Esophagus squamous epithelium (tissue), 5 donors: Measurements from ENCODE around the gene EIF4G2. TPM values are rescaled to one million over a fixed set of nuclear protein-coding genes. Genes with fewer than 3 reads are reported as not detected.

ENCODE experiments used
- DNase-seq: peaks from one replicate; lab custom pipeline; 2025; lab: John Stamatoyannopoulos, UW
- H3K27ac ChIP-seq, 4 donors: fragments of 200-600 bp; sonication (generic); one replicate each; pipeline ENCODE4 v1.5.1; 2016 to 2019; ENCODE audit warnings: mild to moderate bottlenecking in 1 of 4
- H3K27me3 ChIP-seq, 4 donors: fragments of 200-600 bp; sonication (generic); 1 replicate in 3 of 4; 2 replicates in 1 of 4; pipeline versions ENCODE4 v1.5.1 to v1.6.0; 2017 to 2021; ENCODE audit warnings: antibody characterized with exemption in 1 of 4
- H3K36me3 ChIP-seq, 3 donors: fragments of 200-600 bp; sonication (generic); one replicate each; pipeline ENCODE4 v1.5.1; 2016 to 2019
- H3K4me1 ChIP-seq, 3 donors: fragments of 200-600 bp; sonication (generic); one replicate each; pipeline ENCODE4 v1.5.1; 2017 to 2019
- H3K4me3 ChIP-seq, 4 donors: fragments of 200-600 bp; sonication (generic); 1 replicate in 3 of 4; 2 replicates in 1 of 4; pipeline ENCODE4 v1.5.1; 2016 to 2019; ENCODE audit warnings: mild to moderate bottlenecking in 2 of 4, moderate library complexity in 1 of 4
- H3K9me3 ChIP-seq, 3 donors: fragments of 200-600 bp; sonication (generic); one replicate each; pipeline ENCODE4 v1.5.1; 2016 to 2019
- CTCF ChIP-seq, 6 experiments: fragments of 450-650 bp in 4 of 6; fragments of 200-600 bp in 2 of 6; sonication (generic) in 2 of 6; IDR thresholded peaks; one replicate each; pipeline ENCODE4 v1.5.1; 2016 to 2019; ENCODE audit warnings: antibody characterized with exemption in 6 of 6, mild to moderate bottlenecking in 4 of 6, moderate library complexity in 4 of 6
- POLR2A ChIP-seq, 4 donors: fragments of 450-650 bp; IDR thresholded peaks; one replicate each; pipeline ENCODE4 v1.6.1; 2017; ENCODE audit warnings: antibody characterized with exemption in 4 of 4, mild to moderate bottlenecking in 4 of 4, moderate library complexity in 3 of 4
- WGBS, 2 donors: methylation state at CpG; one replicate each; pipeline ENCODE4 v1.1.5; 2018; 5-methylcytosine and 5-hydroxymethylcytosine counted together
- intact Hi-C: fragments of 100-400 bp; cut with DNase I; formaldehyde crosslinking; loops from one replicate; pipeline ENCODE4 v1.15.0; 2022
- total RNA-seq, 4 donors: library from RNA; depleted of rRNA; stranded (reverse); fragments of >200 nt; gene quantifications; one replicate each; pipeline ENCODE4 v1.1.0, GENCODE V29; 2016
- donor health status: DM: yes; HTN: yes; CAD: no.

The EIF4G2 gene
- total RNA-seq, 4 donors from 2014 or later: 476 to 665 (median 547) TPM

GRCh38 chr11:10785146-10785474, 23.6 kb downstream of the EIF4G2 start:
- Histone ChIP-seq H3K4me3 (no peak overlapping the region), H3K4me1 (peaks cover 0 to 9% (median 0%) of the 10 kb centered on the region in 3 donors), H3K36me3 (no peaks in the 10 kb centered on the region), H3K27ac (no peak overlapping the region), H3K9me3 (no peaks in the 10 kb centered on the region), H3K27me3 (no peaks in the 10 kb centered on the region)
- DNase-seq: no peak
- 61 to 76% methylated on average over 4 of the region's 4 CpGs for WGBS, 2 donors
- TF ChIP-seq CTCF (IDR thresholded peaks at IDR 0.05) (no peak), POLR2A (IDR thresholded peaks at IDR 0.05) (no peak)
- intact Hi-C loops: no loop called here

- intact Hi-C loops: no loop called here
- WGBS, 2 donors: 44 to 45% methylated on average over 8 to 10 of the region's 10 CpGs
- Histone ChIP-seq H3K27me3 (no peaks in the 10 kb centered on the region), H3K9me3 (no peaks in the 10 kb centered on the region), H3K4me3 (no peak overlapping the region), H3K36me3 (no peaks in the 10 kb centered on the region), H3K4me1 (peaks cover 0 to 9% (median 0%) of the 10 kb centered on the region in 3 donors), H3K27ac (no peak overlapping the region)
- DNase-seq: no peak
- TF ChIP-seq POLR2A (IDR thresholded peaks at IDR 0.05): no peak
- no peak for TF ChIP-seq CTCF (IDR thresholded peaks at IDR 0.05)
Measured at GRCh38 chr11:10784232-10785145, 24.2 kb downstream of the EIF4G2 start.

- Histone ChIP-seq H3K4me3 (no peak overlapping the region), H3K27ac (no peak overlapping the region), H3K4me1 (peaks cover 0 to 9% (median 0%) of the 10 kb centered on the region in 3 donors), H3K27me3 (no peaks in the 10 kb centered on the region), H3K36me3 (peaks cover 0 to 12% (median 0%) of the 10 kb centered on the region in 3 donors), H3K9me3 (no peaks in the 10 kb centered on the region)
- DNase-seq: no peak
- TF ChIP-seq POLR2A (IDR thresholded peaks at IDR 0.05): no peak
- no peak for TF ChIP-seq CTCF (IDR thresholded peaks at IDR 0.05)
- 80 to 100% methylated on average over 1 to 2 of the region's 2 CpGs for WGBS, 2 donors
- intact Hi-C loops: no loop called here
Measured at GRCh38 chr11:10780040-10780439, 28.7 kb downstream of the EIF4G2 start.

- peaks cover 0 to 19% (median 9%) of the 10 kb centered on the region in 3 donors for H3K36me3 ChIP-seq
Measured at GRCh38 chr11:10779086-10779485, 29.6 kb downstream of the EIF4G2 start.

More at GRCh38 chr11:10779086-10779485, 29.6 kb downstream of the EIF4G2 start:
- TF ChIP-seq POLR2A (IDR thresholded peaks at IDR 0.05): no peak
- TF ChIP-seq CTCF (IDR thresholded peaks at IDR 0.05): no peak
- intact Hi-C loops: no loop called here
- Histone ChIP-seq H3K4me1 (peaks cover 0 to 2% (median 0%) of the 10 kb centered on the region in 3 donors), H3K4me3 (no peak overlapping the region), H3K27ac (no peak overlapping the region), H3K27me3 (no peaks in the 10 kb centered on the region), H3K9me3 (no peaks in the 10 kb centered on the region)
- WGBS, 2 donors: 41 to 50% methylated on average over 1 of the region's 1 CpG
- no peak for DNase-seq
